Uterus (tissue), 2 donors: ENCODE data around the gene HOXD12.
A peak's percentile ranks its signal among the peaks of the same experiment; 100 is the strongest.

Experiments
- POLR2A ChIP-seq, 2 donors: fragments of 450-650 bp; IDR thresholded peaks; one replicate each; pipeline ENCODE4 v1.6.1; 2016; ENCODE audit warnings: antibody characterized with exemption in 2 of 2, mild to moderate bottlenecking in 1 of 2, moderate library complexity in 1 of 2
- TF ChIP-seq, protein P1 (sequence below), 4 experiments: fragments of 200-600 bp in 2 of 4; fragments of 450-650 bp in 2 of 4; sonication (generic) in 2 of 4; IDR thresholded peaks; one replicate each; pipeline ENCODE4 v1.5.1; 2016 to 2019; ENCODE audit warnings: antibody characterized with exemption in 4 of 4, mild to moderate bottlenecking in 2 of 4, moderate library complexity in 1 of 4

DNA sequence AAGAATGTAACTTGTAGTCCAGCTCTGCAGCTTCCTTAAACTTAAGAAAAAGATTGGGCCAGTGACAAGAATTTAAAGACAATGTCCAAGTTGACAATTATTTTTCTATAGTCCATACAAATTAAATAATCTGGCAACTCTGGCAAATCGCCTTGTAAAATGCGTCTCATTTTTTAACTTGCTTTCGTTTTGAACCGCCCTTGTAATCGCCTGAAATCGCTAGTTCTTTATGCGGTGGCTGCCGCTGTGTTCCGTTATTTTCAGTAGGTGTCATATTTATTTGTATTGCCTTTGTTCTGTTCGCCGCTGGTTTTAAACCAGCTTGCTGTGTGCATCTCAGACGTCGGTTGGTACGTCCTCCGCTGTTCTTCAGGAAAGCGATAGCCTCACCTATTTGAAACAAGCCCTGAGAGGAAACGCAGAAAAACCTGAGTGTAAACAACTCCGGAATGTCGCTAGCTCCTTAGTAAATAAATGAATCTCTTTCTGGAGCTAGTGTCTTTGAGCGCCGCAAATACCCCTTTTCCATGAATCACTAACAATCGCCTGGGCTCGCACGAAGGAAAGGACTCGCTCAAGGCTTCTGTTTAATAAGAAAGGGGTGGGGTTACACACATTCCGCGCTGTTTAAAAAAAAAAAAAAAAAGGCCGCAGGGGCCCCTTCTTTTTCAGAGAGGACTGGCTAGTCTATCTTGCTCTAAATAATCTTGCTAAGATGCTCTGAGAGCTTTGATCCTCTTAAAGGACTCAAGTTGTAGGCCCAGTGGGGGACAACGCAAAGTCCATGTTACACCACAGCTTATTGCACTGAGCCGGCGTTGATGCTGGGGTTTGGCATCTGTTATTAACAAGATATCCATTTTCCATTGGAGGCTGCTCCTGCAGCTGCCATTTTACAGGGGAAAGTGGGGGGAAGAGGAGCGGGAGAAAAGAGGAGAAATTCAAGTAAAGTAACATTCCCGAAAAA lies 32.9 kb downstream of the HOXD12 start:
- TF ChIP-seq, protein P1, sequence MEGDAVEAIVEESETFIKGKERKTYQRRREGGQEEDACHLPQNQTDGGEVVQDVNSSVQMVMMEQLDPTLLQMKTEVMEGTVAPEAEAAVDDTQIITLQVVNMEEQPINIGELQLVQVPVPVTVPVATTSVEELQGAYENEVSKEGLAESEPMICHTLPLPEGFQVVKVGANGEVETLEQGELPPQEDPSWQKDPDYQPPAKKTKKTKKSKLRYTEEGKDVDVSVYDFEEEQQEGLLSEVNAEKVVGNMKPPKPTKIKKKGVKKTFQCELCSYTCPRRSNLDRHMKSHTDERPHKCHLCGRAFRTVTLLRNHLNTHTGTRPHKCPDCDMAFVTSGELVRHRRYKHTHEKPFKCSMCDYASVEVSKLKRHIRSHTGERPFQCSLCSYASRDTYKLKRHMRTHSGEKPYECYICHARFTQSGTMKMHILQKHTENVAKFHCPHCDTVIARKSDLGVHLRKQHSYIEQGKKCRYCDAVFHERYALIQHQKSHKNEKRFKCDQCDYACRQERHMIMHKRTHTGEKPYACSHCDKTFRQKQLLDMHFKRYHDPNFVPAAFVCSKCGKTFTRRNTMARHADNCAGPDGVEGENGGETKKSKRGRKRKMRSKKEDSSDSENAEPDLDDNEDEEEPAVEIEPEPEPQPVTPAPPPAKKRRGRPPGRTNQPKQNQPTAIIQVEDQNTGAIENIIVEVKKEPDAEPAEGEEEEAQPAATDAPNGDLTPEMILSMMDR (IDR thresholded peaks at IDR 0.05), result no peak
- TF ChIP-seq POLR2A (IDR thresholded peaks at IDR 0.05), result peak in 1 of 2 donors; percentile 21
